ENCODE data around the gene H2BK1. TPM values are rescaled to one million over a fixed set of nuclear protein-coding genes. Genes with fewer than 3 reads are reported as not detected.

Gene H2BK1
- total RNA-seq, 1 experiment from 2014 or later, result 0.69 TPM

DNA sequence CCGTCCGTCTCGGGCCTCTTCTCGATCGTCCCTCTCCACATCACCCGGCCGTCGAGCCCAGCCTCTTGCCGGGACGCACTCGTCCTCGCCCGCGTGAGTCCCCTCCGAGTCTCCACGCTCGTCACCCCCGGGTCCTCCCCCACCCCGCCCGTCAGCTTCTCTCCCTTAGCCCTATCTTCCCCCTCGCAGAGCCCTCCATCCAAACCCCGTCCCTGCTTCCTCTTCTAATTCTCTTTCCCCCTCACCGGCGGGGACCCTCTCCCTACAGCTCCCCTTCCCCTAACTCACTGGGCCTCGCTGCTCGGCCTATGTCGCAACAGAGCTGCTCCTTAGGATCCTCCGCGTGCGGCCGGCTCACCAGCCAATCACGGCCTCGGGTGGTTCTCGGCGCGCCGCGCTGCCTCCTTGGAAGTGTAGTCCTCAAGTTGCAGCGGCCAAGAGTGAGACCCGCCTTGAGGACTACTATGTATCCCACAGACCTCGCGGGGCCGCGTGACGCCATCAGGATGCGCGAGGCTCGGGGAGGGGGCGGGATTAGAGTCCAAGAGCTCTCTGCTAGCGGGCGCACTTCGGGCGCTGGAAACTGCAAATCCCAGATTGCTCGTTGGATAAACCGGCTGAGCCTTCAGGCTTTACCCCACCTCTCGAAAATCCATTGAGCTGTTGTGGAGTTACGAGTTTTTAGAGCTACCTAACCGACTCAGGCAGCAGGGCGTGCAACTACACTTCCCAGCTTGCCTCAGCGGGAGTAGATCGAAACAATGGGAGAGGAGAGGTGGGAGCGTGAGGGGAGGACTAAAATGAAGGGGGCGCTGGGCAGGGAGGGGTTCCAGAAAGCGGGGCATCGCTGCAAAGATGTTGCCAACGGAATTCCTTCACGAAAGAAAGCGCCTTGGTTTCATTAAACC is 16.8 kb upstream of the H2BK1 start, which contains the start of gene ABCF2 (continued):
- no peak for TF ChIP-seq TCF7L2 (IDR thresholded peaks at IDR 0.05; ENCODE audit: borderline replicate concordance, extremely low read depth, insufficient read depth, insufficient read length)
- peak; percentile 54 for TF ChIP-seq POLR2A (IDR thresholded peaks at IDR 0.05; ENCODE audit: borderline replicate concordance, extremely low read depth, insufficient read depth, insufficient read length)
- no peak for TF ChIP-seq CEBPB (IDR thresholded peaks at IDR 0.05; ENCODE audit: low read depth)
- TF ChIP-seq, protein P1, sequence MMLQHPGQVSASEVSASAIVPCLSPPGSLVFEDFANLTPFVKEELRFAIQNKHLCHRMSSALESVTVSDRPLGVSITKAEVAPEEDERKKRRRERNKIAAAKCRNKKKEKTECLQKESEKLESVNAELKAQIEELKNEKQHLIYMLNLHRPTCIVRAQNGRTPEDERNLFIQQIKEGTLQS (IDR thresholded peaks at IDR 0.05), result no peak
- TF ChIP-seq SIN3A (IDR thresholded peaks at IDR 0.05; ENCODE audit: low read depth), result no peak

- TSS peak; percentile 32 for BruUV-seq (replicated peaks)
- Histone ChIP-seq H3K79me2 (ENCODE audit: insufficient read depth, low read length) (peaks cover 29% of the 10 kb centered on the region), H4K20me1 (ENCODE audit: insufficient read depth) (no peaks in the 10 kb centered on the region), H3K9me2 (ENCODE audit: insufficient read depth) (no peaks in the 10 kb centered on the region), H3K9ac (ENCODE audit: low read length) (peak overlapping the region; percentile 90), H2AFZ (ENCODE audit: low read depth, low read length, poor library complexity, severe bottlenecking) (no peak overlapping the region), H3K4me2 (ENCODE audit: low read length) (peak overlapping the region; percentile 88), H3K27ac (ENCODE audit: low read depth, low read length) (peak overlapping the region; percentile 66), H3K4me1 (ENCODE audit: control insufficient read depth in 1 of 2, insufficient read depth in 2 of 2, low read length in 2 of 2) (peaks cover 11 to 22% of the 10 kb centered on the region in 2 experiments), H3K27me3 (ENCODE audit: insufficient read depth, low read length) (no peaks in the 10 kb centered on the region), H3K4me3 (replicated peaks in 1 of 2; ENCODE audit: low read depth in 1 of 2, low read length in 2 of 2) (peak overlapping the region; percentile 76 to 83), H3K9me3 (ENCODE audit: control insufficient read depth in 1 of 2, insufficient read depth in 1 of 2, low read depth in 1 of 2, low read length in 2 of 2) (no peaks in the 10 kb centered on the region), H3K36me3 (ENCODE audit: control insufficient read depth in 1 of 2, insufficient read depth in 2 of 2, low read length in 2 of 2) (peaks cover 19 to 36% of the 10 kb centered on the region in 2 experiments; a peak in 3 of 4 replicates)
- RAD21 ChIA-PET (ENCODE audit: low non-redundant PET in 1 of 2, low total read pairs in 2 of 2, uncharacterized antibody in 2 of 2, unreplicated experiment in 2 of 2), result no interaction called here
- DNase-seq (ENCODE audit: low read depth, low spot score) (no peak), ATAC-seq (peak; percentile 5)
- CTCF ChIA-PET, result interaction anchor here (1.2 kb wide), 1 partner anchor 102 kb away, joined by 5 read pairs; no protein-coding TSS in a partner anchor
- intact Hi-C loops (cut with micrococcal nuclease), result no loop called here
- POLR2A ChIA-PET, result interaction anchor here (1.2 to 1.8 kb wide), 4 partner anchors 12 to 216 kb away, joined by 4 to 5 read pairs (median 4); no protein-coding TSS in a partner anchor
- no peak for TF ChIP-seq CBX3 (IDR thresholded peaks at IDR 0.05; ENCODE audit: low read depth)
- TF ChIP-seq EZH2 (IDR thresholded peaks at IDR 0.05), result no peak
- TF ChIP-seq, protein P2, sequence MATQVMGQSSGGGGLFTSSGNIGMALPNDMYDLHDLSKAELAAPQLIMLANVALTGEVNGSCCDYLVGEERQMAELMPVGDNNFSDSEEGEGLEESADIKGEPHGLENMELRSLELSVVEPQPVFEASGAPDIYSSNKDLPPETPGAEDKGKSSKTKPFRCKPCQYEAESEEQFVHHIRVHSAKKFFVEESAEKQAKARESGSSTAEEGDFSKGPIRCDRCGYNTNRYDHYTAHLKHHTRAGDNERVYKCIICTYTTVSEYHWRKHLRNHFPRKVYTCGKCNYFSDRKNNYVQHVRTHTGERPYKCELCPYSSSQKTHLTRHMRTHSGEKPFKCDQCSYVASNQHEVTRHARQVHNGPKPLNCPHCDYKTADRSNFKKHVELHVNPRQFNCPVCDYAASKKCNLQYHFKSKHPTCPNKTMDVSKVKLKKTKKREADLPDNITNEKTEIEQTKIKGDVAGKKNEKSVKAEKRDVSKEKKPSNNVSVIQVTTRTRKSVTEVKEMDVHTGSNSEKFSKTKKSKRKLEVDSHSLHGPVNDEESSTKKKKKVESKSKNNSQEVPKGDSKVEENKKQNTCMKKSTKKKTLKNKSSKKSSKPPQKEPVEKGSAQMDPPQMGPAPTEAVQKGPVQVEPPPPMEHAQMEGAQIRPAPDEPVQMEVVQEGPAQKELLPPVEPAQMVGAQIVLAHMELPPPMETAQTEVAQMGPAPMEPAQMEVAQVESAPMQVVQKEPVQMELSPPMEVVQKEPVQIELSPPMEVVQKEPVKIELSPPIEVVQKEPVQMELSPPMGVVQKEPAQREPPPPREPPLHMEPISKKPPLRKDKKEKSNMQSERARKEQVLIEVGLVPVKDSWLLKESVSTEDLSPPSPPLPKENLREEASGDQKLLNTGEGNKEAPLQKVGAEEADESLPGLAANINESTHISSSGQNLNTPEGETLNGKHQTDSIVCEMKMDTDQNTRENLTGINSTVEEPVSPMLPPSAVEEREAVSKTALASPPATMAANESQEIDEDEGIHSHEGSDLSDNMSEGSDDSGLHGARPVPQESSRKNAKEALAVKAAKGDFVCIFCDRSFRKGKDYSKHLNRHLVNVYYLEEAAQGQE (IDR thresholded peaks at IDR 0.05; ENCODE audit: low read depth), result no peak
- no peak for TF ChIP-seq SIN3A (IDR thresholded peaks at IDR 0.05; ENCODE audit: low read depth)
- TF ChIP-seq POLR2A (IDR thresholded peaks at IDR 0.05; ENCODE audit: borderline replicate concordance, extremely low read depth, insufficient read depth, insufficient read length), result no peak
- TF ChIP-seq, protein P3, sequence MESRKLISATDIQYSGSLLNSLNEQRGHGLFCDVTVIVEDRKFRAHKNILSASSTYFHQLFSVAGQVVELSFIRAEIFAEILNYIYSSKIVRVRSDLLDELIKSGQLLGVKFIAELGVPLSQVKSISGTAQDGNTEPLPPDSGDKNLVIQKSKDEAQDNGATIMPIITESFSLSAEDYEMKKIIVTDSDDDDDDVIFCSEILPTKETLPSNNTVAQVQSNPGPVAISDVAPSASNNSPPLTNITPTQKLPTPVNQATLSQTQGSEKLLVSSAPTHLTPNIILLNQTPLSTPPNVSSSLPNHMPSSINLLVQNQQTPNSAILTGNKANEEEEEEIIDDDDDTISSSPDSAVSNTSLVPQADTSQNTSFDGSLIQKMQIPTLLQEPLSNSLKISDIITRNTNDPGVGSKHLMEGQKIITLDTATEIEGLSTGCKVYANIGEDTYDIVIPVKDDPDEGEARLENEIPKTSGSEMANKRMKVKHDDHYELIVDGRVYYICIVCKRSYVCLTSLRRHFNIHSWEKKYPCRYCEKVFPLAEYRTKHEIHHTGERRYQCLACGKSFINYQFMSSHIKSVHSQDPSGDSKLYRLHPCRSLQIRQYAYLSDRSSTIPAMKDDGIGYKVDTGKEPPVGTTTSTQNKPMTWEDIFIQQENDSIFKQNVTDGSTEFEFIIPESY (IDR thresholded peaks at IDR 0.05; ENCODE audit: extremely low read depth, insufficient replicate concordance, low read length), result no peak
- TF ChIP-seq, protein P1 (IDR thresholded peaks at IDR 0.05), result no peak
- no peak for TF ChIP-seq SRF (IDR thresholded peaks at IDR 0.05; ENCODE audit: low read depth)
- TF ChIP-seq TCF7L2 (IDR thresholded peaks at IDR 0.05; ENCODE audit: borderline replicate concordance, extremely low read depth, insufficient read depth, insufficient read length), result no peak
- no peak for TF ChIP-seq CTCF (IDR thresholded peaks at IDR 0.05 in 2 of 3, conservative IDR thresholded peaks at IDR 0.05 in 1 of 3; ENCODE audit: borderline replicate concordance in 1 of 3, insufficient read depth in 1 of 3, low read depth in 2 of 3, low read length in 2 of 3)
- TF ChIP-seq RAD21 (IDR thresholded peaks at IDR 0.05; ENCODE audit: low read depth), result no peak
- no peak for TF ChIP-seq JUND (IDR thresholded peaks at IDR 0.05)
- no peak for TF ChIP-seq ZNF274 (IDR thresholded peaks at IDR 0.05; ENCODE audit: low read depth, low read length)
These were observed 16.2 kb upstream of the H2BK1 start for GRCh38 chr7:151226560-151226874.

Data from HCT116 (cell line).